GDM1 (cell line): ENCODE results near the gene CCDC88C.

Experiments used
- DNase-seq: peaks from one replicate; lab custom pipeline; 2025; lab: John Stamatoyannopoulos, UW

CCDC88C gene

GRCh38 chr14:91366749-91367148 lies 50.9 kb downstream of the CCDC88C start:
- DNase-seq, result no peak

- no peak for DNase-seq
These were observed 52.1 kb downstream of the CCDC88C start for GRCh38 chr14:91365552-91365951.

GRCh38 chr14:91364524-91365270 lies 52.9 kb downstream of the CCDC88C start:
- DNase-seq, result no peak

- DNase-seq, result no peak
These were observed 53.7 kb downstream of the CCDC88C start for GRCh38 chr14:91363776-91364523.

- no peak for DNase-seq
These were observed 56.3 kb downstream of the CCDC88C start for GRCh38 chr14:91361233-91361811.

GRCh38 chr14:91360490-91361232 lies 57.0 kb downstream of the CCDC88C start:
- no peak for DNase-seq

GRCh38 chr14:91358654-91359220 lies 58.9 kb downstream of the CCDC88C start:
- no peak for DNase-seq

GRCh38 chr14:91358025-91358319 lies 59.6 kb downstream of the CCDC88C start:
- DNase-seq, result no peak

GRCh38 chr14:91357272-91358024 lies 60.2 kb downstream of the CCDC88C start:
- DNase-seq, result no peak

- DNase-seq, result no peak
These were observed 61.3 kb downstream of the CCDC88C start for GRCh38 chr14:91356181-91356763.

GRCh38 chr14:91354979-91355685 lies 62.5 kb downstream of the CCDC88C start:
- DNase-seq, result no peak

- DNase-seq, result no peak
These were observed 63.3 kb downstream of the CCDC88C start for GRCh38 chr14:91354221-91354916.

GRCh38 chr14:91352728-91353692 lies 64.6 kb downstream of the CCDC88C start:
- no peak for DNase-seq

GRCh38 chr14:91352053-91352452 lies 65.6 kb downstream of the CCDC88C start:
- no peak for DNase-seq

GRCh38 chr14:91351512-91351862 lies 66.1 kb downstream of the CCDC88C start:
- no peak for DNase-seq

- no peak for DNase-seq
These were observed 66.7 kb downstream of the CCDC88C start for GRCh38 chr14:91350813-91351511.

- DNase-seq, result no peak
These were observed 67.2 kb downstream of the CCDC88C start for GRCh38 chr14:91350483-91350812.

- DNase-seq, result no peak
These were observed 68.0 kb downstream of the CCDC88C start for GRCh38 chr14:91349481-91350074.
